GM21423 (cell line): Measurements from ENCODE around the gene ISOC2.
"Not testable (repeated sequence)": the region's sequence is repeated elsewhere in the genome, so short reads cannot be mapped to it uniquely, and the experiment has no call there.

ENCODE experiments used
- ATAC-seq: cut with Tn5 transposase; IDR thresholded peaks from one replicate; pipeline ENCODE4 v1.9.1; 2021; ENCODE audit warnings: mild to moderate bottlenecking, moderate library complexity; ENCODE audit not compliant: unreplicated experiment

ISOC2 gene, protein sequence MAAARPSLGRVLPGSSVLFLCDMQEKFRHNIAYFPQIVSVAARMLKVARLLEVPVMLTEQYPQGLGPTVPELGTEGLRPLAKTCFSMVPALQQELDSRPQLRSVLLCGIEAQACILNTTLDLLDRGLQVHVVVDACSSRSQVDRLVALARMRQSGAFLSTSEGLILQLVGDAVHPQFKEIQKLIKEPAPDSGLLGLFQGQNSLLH

DNA sequence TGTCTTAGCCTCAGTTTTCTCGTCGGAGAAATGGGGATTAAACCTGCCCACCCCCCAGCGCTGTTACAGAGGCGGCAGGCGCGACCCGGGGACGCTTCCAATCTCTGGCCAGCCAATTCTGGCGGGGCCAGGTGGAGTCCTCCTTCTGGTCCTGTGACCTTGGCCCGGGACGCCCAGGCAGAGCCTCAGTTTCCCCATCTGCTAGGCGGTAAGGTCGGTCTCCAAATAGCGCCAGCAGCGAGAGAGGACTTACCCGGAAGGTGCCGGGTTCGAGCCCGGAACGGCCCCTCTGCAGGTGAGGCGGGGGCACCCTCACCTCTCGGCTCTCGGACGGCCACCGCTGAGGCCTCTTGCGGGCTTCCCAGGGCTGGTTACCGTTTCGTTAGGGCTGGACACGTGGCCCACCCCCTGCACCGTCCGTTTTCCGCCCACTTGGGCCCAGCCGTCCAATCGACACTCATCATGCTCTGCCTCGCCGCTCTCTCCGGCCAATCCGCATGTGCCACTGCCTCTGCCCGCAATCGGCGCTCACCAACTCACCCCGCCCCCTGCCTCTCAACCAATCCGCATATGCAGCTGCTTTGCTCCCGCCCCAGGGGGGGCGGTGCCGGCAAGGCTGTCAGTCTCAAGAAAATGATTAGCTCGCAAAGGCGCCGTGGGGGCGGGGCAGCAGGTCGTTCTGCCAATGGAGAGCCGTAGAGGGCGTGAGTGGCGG is at the start of gene ISOC2:
ISOC2 (minus strand) TSS at position 384 of the 715 bp plus-strand sequence. CDS start 5,156 bp downstream, outside the sequence.
- ATAC-seq, result peak; percentile 92

DNA sequence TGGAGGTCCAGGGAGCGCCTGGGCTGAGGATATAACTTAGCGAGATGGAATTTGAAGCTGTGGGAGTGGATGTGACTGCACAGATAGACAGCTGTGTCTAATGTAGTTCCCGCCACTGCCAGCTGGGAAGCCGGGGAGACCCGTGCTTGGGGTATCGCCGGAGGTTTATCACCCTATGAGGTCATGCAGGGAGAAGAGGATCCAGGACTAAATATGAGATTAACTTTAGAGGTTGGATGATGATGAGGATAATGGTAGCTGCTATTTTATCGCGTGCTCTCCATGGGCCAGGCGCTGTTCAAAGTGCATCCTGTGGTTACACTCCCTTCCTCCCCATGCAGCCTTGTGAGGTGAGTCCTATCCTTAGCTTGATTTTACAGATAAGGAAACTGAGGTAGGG is 46.7 kb upstream of the ISOC2 start:
- no peak for ATAC-seq

DNA sequence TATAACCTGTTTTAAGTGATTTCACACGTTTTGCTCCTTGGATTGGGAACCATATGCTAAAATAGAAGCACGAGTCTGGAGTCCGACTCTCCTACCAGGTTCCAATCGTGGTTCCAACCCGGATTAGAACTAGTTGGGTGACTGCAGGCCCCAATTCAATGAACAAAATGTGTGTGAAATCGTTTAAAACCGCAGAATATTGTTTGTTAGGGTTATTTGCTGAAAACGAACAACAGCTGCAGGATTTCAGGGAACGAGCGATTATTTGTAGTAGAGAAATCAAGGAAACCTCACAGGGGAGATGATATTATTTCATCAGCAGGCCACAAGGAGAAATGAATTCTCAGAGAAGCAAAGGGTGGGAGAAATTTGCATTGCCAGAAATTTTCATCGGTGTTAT is 43.5 kb upstream of the ISOC2 start:
- ATAC-seq, result no peak

DNA sequence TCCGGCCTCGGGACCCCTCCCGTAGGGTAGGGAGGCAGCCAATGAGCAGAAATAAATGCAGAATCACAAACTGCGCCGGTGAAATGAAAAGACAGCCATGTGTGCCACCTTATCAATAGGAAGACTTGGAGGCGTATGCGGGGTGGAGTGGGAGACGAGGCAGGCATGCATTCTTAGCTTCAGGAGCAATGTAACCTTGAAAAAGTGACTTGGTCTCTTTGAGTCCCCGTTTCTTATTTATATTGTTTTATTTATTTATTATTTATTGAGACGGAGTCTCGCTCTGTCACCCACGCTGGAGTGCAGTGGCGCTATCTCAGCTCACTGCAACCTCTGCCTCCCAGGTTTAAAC is 42.8 kb upstream of the ISOC2 start:
- ATAC-seq, result no peak

DNA sequence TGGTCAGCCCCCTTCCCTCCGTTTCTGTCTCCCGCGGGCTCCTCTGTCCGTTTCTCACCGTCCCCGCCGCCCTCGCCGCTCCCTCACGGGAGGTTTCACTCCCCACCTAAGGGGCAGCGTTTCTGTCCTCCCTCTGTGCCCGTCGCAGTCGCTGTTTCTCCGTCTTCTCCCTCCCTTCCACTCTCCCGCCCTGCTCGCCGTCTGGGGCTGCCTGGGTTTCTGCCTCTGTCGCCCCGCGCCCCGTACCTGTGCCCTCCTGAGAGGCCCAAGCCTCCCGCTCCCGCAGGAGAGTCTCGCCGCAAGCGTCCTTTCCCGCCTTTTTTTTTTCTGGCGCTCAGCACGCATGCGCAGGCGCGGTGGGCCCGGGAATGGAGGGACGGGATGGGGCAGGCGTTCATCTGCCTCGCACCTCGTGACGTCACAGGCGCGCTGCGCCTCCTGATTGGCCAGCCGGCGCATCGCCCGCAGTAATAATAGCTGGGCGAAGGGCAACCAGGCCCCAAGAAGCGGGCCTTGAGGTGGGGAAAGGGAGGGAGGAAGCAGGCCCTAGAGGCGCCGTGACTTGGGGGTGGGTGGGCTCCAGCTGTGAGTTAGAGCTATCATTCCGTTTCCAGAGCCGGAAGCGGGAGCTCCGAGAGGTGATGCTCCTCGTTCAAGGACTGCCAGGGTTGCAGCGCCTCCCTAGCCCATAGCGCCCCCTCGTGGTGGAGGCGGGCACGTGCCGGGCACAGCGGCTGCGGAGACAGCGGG is 42.2 kb upstream of the ISOC2 start:
- ATAC-seq, result peak; percentile 85

DNA sequence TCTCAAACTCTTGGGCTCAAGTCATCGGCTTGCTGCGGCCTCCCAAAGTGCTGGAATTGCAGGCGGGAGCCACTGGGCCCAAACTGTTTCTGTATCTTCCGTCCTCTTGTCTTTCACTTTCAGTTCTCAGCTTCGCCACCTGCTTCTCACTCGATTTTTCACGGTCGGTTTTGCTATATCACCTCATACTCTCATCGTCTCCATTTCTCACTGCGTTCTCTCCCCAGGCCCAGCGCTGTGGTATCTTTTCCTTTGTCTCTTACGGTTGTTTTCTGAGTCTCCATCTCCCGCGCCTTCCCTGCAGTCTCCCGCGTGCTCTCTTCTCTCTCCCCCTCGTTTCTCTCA is 41.7 kb upstream of the ISOC2 start:
- no peak for ATAC-seq

DNA sequence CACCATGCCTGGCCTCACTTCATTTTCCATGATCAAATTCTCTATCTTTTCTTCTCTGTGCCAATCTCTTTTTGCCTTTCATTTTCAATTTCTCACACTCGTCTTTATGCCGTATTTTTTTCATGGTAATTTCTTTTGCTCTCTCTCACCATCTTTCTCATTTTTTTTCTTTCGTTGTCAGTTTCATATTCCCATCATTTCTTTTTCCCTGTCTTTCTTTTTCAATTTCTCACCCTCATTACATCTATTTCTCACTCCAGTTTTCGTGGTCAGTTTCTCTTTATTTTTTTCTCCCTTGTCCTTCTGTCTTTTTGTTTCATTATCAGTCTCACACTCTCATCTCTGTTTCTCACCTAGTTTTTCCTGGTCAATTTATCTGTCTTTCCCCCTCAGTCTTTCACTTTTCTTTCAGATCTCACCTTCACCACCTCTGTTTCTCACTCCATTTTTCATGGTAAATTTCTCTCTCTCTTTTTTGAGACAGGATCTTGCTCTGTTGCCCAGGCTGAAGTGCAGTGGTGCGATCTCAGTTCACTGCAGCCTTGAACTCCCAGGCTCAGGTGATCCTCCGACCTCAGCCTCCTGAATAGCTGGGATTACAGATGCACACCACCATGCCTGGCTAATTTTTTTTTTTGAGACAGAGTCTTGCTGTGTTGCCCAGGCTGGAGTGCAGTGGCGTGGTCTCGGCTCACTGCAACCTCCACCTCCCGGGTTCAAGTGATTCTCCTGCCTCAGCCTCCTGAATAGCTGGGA is 40.9 kb upstream of the ISOC2 start:
- ATAC-seq, result no peak

DNA sequence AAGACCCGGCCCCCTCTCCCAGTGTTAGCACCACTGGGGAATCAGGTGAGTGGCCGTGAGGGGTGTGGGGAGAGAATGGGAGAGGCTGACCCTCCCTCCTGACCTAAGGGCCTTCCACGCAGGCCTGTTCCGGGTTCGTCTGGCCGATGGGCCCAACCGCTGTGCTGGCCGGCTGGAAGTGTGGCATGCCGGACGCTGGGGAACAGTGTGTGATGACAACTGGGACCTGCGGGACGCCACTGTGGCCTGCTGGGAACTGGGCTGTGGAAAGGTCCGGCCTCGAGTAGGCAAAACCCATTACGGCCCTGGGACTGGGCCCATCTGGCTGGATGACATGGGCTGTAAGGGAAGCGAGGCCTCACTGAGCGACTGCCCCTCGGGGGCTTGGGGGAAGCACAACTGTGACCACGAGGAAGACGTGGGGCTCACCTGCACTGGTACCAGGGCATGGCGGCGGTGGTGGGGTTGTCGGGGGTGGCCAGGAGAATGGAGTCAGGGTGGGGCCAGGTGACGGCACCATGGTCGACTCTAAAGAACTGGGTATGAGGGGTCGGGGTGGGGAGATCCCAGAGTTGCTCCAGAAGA is 39.0 kb upstream of the ISOC2 start:
- ATAC-seq, result no peak

DNA sequence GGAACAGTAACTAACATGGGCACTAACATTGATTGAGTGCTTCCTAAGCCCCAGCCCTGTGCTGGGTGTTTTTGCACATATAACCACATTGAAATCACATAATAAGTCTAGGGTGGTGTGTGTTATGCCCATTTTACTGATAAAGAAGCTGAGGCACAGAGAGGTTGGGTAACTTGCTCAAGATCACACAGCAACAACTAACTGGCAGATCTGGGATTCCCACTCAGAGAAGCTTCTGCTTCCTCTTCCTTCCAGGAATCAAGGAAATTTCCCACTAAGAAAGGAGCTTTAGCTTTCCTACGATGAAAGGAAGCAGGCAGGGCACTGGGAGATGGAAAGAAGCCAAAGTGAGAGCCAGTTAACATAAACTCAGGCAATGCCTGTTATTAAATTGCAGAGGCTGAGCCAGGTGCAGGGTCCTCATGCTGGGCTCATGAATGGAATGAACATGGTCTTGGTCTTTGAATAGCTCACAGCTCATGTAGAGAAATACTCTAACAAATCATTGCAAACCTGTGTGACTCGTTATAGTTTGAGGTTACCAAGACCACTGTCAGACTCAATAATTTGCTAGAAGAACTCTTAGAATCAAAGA is 36.9 kb upstream of the ISOC2 start:
- ATAC-seq, result no peak

DNA sequence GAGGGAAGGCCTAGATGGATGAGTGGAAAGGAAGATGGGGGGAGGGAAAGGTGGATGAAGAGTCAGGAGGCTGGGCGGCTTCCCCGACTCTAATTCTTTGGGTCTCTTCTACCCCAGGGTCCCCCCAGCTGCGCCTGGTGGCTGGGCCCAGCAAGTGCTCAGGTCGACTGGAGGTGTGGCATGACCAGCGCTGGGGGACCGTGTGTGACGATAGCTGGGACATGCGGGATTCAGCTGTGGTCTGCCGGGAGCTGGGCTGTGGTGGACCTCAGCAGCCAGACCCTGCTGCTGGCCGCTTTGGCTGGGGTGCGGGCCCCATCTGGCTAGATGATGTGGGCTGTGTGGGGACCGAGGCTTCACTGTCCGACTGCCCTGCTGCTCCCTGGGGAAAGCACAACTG is 36.3 kb upstream of the ISOC2 start:
- ATAC-seq, result no peak

DNA sequence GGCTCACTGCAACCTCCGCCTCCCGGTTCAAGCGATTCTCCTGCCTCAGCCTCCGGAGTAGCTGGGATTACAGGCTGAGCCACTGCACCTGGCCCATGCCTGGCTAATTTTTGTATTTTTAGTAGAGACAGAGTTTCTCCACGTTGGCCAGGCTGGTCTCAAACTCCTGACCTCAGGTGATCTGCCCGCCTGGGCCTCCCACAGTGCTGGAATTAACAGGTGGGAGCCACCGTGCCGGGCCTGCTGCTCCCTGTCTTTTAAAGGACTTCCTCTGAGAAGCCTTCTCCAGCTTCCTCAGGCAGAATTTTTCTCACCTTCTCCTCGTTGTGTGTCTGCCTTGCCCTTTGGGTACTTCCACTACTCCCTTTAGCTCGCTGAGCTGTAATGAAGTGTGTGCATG is 35.4 kb upstream of the ISOC2 start:
- ATAC-seq, result not testable (repeated sequence)

DNA sequence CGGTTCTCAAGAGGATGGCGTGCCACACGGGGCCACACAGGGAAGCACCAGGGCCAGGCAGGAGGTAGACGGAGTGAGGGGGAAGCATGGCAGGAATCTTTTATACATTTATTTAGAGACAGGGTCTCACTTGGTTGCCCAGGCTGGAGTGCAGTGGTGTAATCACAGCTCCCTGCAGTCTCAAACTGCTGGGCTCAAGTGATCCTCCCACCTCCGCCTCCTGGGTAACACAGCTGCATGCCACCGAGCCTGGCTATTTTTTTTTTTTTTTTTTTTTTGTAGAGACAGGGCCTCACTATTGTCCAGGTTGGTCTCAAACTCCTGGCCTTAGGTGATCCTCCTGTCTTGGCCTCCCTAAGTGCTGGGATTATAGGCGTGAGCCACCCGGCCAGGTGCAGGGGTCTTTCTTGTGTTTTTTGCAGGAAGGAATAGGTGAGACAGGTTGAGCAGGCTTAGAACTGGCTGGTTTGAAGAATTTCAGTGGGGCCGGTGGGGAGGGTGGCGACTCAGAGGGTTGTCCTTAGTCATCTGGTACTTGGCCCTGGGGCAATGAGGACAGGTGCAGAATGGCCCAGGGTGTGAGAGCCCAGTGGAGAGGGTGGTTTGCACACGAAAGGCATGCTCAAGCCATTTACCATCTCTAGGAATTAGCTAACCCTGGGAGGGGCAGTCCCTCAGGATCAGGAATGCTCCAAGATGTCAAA is 34.4 kb upstream of the ISOC2 start:
- no peak for ATAC-seq

DNA sequence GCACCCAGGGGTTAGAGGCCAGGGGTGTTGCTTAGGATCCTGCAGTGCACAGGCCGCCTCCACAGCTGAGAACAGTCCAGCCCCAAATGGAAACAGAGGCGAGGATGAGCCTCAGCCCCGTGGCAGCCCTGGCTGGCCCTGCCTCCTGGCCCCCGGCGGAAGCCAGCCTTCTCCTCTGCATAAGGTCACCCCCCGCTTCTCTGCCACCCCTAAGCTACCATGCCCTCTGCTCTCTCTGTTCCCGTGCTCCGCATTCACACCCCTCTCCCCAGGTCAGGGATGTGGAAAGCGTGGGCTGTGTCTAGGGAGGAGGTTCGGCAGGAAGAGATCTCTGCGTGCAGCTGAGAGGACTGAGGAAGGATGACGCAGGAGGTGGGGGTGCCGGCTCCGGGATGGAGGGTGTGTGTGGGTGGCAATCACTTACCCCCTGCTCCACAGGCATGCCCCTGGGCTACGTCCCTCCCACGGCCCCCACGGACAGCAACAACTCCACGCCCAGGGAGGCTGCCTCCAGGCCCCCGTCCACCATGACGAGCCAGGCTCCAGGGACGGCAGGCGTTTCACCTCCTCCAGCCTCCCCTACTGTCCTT is 32.8 kb upstream of the ISOC2 start:
- no peak for ATAC-seq

DNA sequence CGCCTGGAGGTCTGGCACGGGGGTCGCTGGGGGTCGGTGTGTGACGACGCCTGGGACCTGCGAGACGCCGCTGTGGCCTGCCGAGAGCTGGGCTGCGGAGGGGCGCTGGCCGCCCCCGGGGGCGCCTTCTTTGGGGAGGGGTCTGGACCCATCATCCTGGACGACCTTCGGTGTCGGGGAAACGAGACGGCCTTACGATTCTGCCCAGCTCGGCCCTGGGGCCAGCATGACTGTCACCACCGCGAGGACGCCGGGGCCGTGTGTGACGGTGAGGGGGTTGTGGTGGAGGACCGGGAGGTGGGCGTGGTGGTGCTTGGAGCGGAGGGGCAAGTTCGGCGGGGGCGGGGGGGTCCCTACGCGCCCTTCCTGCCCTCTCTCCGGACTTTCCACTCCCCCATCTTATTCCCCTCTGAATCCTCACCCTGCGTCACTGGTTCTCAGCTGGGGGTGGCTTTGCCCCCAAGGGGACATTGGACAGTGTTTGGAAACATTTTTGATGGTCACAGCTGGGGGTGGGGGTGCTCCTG is 32.3 kb upstream of the ISOC2 start:
- ATAC-seq, result no peak

DNA sequence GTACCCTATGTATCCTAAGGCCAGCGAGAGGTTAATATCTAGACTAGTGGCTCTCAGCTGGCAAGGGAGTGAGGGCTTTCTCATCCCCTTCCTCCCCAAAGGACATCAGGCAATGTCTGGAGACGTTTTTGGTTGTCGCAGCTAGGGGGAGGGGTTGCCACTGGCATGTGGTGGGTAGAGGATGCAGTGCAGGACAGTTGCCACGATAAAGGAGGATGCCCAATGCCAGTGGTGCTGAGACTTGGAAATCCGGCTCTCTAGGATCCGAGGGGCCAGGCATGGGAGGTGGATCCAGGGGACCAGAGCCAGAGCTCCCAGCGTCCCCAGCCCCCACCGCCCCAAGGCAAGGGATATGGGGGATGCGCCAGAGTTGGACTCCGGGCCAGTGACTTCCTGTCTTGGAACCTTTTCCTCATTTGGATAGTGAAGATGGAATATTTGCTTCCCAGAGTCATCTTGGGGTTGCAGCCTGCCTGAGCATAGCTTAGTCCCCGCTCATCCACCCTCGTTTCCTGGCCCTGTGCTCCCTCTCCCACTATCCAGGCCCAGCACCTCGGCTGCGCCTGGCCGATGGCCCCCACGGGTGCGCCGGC is 31.7 kb upstream of the ISOC2 start:
- no peak for ATAC-seq

DNA sequence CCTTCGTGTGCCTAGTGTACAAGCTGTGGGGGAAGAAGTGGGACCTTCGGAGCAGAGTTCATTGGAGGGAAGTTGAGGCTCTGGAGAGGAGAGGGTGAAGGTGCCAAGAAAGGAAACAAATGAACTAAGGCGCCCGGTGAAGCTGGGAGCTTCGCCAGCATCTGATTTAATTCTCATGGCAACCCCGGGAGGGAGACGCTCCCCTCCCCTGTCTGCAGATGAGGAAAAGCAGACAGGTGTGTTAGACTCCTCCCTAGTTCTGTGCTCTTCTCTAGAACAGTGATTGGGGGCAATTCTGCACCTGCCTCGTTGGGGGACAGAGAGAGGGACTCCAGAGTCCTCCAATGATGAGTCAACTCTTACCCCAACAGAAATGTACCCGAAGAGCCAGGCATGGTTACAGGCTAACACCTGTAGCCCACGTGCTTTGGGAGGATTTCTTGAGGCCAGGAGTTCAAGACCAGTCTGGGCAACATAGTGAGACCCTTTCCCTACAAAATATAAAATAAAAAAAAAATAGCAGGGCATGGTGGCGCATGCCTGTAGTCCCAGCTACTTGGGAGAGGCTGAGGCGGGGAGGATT is 31.0 kb upstream of the ISOC2 start:
- ATAC-seq, result no peak

DNA sequence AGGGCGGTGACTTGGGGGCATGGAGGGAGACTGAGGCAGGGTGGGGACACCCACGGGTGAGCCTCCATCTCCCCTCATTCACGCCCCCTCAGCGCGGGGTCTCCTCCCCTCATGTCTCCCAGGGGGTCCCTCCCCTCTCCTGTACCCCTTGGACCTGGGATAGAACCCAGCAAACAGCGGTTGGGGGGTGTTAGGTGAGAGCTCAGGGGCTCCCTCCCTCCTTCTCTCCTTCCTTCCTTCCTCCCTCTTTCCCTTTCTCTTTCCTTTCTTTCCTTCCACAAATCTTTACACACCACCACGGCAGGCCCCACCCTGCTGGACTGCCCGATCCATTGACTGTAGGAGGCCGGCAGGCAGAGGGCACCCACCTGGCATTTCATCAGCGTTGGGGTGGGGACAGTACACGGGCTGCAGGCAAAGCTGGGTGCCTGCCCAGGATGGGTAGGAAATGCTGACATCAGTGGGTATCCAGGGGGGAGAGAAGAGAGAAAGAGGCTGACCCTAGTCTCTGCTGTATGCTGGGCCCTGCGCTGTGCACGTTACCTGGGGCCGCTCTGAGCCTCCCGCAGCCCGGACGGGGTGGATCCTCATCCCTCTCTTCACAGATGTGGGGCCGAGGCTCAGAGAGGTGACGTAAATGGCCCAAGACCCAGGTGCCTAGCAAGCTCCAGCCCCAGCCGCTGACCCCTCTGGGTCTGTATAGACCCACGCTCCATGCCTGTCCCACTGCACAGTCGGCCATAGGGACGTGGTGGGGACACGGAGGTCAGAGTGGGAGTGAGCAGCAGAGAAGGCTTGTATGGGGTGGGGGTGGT is 30.3 kb upstream of the ISOC2 start:
- no peak for ATAC-seq
